NCI-H748 treated with DMSO at 0.1 percent for 48 hours (cell line): ENCODE results near the gene CNTN2.
A peak's percentile ranks its signal among the peaks of the same experiment; 100 is the strongest.

Experiments used
- DNase-seq: peaks from one replicate; lab custom pipeline; 2025; lab: John Stamatoyannopoulos, UW

The CNTN2 gene

DNA sequence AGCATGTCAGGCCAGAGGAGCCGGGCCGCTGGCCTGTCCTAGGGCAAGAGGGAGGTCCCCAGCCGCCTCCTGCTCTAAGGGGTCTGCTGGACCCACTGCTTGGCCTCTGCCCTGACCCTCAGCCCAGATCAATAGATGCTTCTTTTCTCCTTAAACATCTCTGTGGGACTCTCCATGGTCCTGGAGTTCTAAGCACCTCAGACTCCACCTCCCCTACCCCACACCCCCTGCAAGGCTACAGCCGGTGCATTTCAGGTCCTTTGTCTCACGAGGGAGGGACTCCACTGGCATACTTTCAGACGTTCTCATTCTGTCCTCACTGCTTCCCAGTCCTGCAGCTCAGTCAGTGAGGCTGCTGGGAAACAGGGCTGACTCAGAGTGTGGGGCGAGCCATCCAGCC, 11.0 kb downstream of the CNTN2 start:
- no peak for DNase-seq

DNA sequence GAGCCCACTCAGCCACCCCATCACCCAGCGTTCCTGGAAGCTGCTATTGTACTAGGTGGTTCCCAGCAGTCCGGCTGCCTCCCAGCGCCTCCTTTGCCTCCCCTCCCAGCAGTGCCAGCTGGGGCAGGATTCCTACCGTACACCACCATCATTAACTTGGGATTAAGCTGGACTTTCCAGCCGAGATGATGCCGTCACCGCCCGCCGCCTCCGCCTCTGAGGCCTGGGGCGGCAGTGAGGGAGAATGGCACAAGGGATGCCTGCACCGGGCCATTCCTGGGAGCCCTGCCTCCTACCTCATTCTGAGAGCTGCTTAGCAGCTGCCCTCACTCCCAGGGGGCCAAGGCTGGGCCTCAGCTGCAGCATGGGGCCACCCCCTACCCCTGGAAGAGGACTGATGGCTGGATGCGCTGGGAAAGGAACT, 13.2 kb downstream of the CNTN2 start:
- no peak for DNase-seq

DNA sequence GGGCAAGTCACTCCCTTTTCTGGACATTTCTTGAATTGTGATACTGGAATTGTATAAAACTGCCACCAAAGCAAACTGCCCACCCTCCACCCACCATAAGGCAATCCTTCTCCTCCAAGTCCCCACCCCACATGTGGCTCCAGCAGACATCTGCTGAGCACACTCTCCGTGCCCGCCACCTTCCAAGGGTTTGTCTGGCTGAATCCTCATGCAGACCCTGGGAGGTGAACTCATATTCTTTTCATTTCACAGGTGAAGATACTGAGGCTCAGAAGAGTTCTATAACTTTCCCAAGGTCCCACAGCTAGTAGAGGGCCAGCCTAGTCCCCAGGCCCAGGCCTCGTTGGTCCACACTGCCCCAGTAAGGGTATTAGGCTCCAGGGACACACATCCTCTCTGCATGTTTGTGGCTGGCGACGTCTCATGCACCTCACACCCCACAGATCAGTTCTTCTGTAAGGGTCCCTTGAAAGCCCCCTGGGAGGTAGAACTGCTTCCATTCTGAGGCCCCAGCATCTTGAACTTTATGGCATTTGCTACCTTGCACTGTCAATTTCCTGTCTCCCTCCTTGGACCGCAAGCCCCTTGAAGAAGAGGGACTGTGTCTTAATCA, 14.1 kb downstream of the CNTN2 start:
- DNase-seq = no peak

DNA sequence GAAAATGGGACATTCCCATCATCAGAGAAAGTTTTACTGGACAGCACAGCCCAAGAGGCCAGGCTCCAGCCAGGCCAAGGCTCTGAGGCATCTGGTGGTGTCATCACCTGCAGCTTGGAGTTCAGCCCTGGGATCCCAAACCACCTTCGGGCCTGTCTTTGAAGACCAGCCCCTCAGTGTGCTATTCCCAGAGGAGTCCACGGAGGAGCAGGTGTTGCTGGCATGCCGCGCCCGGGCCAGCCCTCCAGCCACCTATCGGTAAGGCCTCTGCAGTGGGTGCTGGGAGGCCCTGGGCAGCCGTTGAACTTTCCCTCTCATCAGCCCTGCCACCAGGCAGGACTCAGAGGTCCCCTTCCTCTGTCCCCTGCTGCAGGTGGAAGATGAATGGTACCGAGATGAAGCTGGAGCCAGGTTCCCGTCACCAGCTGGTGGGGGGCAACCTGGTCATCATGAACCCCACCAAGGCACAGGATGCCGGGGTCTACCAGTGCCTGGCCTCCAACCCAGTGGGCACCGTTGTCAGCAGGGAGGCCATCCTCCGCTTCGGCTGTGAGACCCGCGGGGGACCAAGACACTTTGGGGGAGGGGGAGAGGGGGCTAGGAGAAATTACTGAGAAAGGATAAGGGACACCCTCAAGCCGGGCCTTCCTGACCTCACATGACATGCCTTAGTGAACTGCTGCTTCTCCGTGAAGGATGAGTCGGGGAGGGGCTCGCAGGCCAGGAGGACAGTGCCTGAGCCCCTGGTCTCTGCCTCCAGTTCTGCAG, 15.0 kb downstream of the CNTN2 start:
- DNase-seq = no peak

DNA sequence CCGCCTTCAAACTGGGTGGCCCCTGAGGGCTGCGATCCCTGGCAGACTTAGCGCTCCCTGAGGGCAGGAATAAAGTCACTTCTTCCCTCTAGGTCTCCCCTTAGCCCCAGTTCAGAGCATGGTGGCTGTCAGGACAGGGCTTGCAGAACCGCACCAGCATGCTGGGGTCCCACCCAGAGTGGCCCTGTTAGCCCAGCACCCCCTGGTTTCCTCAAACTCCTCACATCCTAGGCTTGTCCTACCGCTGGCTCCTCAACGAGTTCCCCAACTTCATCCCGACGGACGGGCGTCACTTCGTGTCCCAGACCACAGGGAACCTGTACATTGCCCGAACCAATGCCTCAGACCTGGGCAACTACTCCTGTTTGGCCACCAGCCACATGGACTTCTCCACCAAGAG, 15.8 kb downstream of the CNTN2 start:
- no peak for DNase-seq

DNA sequence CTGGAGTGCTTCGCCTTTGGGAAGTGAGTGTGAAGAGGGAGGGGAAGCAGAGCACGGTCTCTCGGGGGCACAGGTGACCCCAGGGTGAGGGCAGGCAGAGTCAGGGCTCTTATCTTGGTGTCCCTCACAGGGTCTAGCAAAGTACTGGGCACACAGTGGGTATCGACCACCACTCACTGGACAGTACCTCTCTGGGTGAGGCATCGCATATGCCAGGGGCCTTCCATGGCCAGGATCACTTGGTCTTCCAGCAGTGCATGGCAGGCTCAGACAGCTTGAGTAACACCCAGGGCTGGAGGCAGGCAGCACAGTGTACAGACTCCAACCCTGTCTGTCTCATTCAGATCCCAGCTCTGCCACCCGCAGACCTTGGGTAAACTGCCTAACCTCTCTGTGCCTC, 16.6 kb downstream of the CNTN2 start:
- no peak for DNase-seq

DNA sequence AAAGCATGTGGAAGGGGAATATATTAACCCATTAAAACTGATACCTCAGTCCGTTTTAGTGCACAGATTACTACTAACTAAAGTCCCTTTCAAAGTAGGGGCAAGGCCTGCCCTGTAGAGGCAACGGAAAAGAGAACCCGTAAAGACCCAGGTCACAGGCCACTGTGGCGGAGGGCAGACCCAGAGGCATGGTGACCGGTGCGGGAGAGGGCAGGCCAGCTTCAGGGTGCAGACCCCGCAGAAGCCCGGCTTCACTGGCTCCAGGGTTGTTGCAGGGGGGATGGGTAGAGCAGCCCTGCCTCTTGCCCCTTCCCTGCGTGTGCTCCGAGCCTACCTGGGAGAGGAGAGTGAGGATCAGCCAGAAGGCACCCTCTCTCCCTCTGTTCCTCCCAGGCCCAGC, 17.7 kb downstream of the CNTN2 start:
- no peak for DNase-seq

DNA sequence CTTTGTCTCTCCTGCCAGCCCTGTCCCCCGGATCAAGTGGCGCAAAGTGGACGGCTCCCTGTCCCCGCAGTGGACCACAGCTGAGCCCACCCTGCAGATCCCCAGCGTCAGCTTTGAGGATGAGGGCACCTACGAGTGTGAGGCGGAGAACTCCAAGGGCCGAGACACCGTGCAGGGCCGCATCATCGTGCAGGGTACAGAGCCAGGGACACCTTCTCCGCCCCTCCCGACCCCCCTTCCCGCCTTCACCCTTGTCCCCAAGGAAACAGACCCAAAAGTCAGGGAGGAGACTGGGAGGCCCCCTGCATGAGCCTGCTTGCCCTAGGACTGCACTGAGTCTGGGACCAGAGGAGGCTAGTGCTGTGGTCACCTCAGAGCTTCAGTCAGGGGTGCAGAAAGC, 18.2 kb downstream of the CNTN2 start:
- DNase-seq = no peak

DNA sequence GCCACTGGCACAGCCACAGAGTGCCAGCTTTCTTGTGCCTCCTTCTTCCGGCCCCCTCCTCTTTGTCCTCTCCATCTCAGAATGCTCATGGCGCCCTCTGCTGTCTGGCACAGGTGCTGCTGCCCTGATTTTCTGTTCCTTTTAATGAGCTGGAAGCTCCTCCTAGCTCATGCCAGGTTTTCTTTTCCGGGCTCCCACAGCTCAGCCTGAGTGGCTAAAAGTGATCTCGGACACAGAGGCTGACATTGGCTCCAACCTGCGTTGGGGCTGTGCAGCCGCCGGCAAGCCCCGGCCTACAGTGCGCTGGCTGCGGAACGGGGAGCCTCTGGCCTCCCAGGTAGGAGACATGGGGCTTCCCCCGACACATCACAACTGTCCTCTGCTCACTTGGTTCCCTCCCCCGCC, 18.7 kb downstream of the CNTN2 start:
- DNase-seq = peak; percentile 38

DNA sequence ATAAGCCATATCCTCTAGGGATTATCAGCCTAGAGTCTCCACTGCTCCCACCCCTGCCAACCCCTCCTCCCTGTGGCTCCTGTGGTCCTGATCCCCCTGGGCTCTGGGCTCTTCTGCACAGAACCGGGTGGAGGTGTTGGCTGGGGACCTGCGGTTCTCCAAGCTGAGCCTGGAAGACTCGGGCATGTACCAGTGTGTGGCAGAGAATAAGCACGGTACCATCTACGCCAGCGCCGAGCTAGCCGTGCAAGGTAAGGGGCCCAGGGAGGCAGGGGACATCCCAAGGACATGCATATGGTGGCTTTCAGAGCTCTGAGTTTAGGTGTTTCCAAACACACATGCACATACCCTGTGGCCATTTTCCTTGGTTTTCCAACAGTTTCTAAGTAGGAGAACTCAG, 19.3 kb downstream of the CNTN2 start:
- DNase-seq = no peak

DNA sequence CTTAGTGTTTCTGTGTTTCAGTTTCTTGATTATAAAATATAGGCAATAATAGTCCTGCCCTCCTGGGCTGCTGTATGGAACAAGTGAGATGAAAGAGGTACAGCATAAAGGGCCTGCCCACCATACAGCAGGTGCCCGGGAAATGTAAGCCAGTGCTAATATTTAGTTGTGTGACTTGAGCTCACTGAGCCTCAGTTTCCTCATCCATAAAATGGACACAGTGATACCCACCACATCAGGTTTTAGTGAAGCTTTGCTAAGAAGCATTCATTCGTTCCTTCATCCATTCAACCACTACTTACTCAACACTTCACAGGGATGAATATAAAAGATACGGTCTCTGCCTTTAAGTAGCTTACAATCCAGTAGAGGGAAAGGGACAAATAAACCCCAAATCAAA, 19.9 kb downstream of the CNTN2 start:
- no peak for DNase-seq

DNA sequence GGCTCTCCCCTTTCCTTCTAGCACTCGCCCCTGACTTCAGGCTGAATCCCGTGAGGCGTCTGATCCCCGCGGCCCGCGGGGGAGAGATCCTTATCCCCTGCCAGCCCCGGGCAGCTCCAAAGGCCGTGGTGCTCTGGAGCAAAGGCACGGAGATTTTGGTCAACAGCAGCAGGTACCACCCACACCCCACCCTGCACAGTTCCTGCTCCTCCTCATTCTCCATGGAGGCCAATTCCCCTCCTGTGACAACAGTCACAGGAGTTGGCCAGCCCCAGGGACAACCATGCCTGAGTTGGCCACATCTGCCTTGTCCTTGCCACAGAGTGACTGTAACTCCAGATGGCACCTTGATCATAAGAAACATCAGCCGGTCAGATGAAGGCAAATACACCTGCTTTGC, 21.3 kb downstream of the CNTN2 start:
- no peak for DNase-seq

DNA sequence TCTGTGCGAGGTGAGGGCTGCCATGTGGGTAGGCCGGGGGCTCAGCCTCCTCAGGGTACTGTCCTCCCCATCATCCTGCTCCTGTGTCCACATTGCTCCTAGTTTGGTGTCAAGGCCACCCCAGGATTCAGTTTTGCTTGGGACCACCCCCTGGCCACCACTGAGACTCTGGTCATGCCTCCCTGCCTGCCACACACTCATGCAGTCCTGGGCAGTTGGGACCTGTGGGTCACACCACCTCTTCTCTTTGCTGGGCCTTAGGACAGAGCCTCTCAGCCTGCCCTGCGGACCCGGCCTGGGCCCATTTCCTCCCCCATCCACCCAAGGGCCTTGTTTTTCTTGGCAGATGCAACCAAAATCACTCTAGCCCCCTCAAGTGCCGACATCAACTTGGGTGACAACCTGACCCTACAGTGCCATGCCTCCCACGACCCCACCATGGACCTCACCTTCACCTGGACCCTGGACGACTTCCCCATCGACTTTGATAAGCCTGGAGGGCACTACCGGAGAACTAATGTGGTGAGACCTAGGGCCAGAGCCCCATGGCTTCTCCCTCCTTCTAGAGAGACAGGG, 21.8 kb downstream of the CNTN2 start:
- no peak for DNase-seq

DNA sequence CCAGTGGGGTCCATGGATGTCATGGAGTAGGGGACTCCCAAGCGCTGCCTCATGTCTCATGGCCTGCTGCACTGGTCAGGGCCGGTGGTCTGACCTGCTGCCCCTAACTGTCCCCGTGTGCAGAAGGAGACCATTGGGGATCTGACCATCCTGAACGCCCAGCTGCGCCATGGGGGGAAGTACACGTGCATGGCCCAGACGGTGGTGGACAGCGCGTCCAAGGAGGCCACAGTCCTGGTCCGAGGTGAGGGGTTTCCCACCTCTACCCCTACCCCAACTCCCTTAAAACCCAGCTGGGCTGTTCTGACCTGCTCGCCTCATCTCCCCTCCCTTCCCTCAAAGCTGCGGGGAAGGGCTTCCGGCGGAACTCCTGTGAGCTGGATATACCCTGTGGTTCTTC, 22.7 kb downstream of the CNTN2 start:
- DNase-seq = no peak

DNA sequence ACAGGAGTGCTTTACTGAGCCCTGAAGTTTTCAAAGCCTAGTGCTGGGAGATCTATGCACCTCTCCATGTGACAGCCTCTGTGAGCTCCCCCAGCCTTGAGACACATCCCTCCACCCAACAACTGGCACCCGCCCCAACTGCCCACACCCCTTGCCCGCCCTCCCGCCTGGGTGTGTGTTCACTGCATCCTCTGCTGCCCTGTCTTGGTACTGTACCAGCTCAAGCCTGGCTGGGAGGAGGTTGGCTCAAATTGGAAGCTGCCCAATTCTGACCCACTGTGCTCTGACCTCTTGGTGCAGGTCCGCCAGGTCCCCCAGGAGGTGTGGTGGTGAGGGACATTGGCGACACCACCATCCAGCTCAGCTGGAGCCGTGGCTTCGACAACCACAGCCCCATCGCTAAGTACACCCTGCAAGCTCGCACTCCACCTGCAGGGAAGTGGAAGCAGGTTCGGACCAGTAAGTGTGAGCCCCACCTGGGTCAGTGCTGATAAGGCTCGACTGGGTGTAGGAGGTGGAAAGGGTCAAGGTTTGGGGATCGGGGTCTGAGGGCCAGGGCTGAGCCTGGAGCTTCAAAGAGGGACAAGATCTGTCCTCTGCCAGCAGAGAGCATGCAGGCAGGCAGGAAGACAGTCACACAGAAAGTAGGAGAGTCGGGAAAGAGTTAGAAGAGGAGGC, 23.3 kb downstream of the CNTN2 start:
- no peak for DNase-seq

DNA sequence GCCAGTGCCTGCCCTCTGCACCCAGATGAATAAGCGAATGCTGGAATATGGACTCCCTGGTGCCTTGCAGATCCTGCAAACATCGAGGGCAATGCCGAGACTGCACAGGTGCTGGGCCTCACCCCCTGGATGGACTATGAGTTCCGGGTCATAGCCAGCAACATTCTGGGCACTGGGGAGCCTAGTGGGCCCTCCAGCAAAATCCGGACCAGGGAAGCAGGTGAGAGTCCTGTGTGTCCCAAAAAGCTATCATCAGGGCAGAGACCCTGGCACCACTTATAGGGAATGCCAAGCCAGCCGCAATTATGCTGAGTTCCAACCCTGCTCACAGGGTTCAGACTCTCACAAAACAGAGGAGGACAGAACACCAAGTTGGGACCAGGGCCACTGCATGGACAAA, 24.0 kb downstream of the CNTN2 start:
- DNase-seq = no peak

DNA sequence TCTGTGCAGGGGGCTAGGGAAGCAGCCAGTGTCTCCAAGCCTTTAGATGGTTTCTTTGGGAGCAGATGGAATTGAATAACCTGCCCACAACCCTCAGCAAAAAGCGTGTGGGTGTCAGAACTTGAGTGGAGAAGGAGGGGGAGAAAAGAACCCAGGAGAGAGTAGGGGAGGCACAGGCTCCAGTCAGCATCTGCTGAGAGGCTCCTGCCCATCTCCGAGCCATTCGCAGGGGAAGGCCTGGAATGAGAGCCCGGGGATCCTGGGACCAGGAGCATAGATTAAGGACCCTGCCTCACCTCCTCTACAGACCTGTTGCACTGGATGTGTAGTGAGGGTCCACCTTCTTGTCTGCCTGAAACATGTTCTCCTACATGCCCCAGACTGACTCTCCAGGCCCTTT, 25.0 kb downstream of the CNTN2 start:
- DNase-seq = no peak

DNA sequence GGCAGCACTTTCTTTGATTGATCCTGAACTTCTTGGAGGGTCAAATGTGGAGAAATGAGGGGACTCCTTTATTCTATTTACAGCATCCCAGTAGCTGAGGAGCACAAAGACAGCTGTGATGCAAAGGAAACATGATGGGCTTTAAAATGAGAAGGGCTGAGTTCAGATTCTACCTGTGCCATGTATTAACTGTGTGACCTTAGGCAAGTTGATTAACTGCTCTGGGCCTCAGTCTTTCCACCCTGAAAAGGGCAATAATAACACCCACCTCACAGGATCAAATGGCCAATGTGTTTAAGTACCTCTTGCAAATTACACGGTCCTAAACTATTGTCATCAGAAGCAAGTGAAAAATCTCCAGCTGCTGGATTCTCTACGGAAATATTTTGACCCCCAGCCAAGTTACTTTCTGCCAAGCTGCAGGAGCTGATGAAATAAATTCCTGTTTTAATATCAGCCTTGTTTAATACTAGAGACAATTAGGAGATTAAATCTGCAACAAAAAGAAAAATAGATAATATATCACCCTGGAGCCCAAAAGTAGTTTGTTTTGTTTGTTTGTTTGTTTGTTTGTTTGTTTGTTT, 25.5 kb downstream of the CNTN2 start:
- no peak for DNase-seq

DNA sequence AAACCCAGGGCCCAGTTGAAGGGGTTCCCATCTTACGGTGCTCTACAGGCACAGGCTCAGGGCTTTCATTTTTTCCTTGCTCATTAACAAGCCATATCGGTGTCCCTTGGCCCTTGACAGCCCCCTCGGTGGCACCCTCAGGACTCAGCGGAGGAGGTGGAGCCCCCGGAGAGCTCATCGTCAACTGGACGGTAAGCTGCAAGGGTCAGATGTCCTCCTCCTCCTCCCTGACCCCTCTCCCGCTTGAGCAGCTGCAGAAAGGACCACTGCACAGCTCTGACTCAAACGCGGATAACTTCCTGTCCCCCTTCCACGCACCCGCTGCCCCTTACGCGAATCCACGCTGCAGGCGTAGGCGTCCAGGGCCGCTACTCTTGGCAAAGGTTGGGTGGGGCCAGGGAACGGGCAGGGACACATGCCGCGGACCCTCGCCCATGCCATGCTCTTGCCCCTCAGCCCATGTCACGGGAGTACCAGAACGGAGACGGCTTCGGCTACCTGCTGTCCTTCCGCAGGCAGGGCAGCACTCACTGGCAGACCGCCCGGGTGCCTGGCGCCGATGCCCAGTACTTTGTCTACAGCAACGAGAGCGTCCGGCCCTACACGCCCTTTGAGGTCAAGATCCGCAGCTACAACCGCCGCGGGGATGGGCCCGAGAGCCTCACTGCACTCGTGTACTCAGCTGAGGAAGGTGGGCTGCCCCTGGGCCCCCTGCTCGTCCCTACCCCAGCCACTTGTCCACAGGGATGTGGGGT, 26.5 kb downstream of the CNTN2 start:
- DNase-seq = no peak

DNA sequence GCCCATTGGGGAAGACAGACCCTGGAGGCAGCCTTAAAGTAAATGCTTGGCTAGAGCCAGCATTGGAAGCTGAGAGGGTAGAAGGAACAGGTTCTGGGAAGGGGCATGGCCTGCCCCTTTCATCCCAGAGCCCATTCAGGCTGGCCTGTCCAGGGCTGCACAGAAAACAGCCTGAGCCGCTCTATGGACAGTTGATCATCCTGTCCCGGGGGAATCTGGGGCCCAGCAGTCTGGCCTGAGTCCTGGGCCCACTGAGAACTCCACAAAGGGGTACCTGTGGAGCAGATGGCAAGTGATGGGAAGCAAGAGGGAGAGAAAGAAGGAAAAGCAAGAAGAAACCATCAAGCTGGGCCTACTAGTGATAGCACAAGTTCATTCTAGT, 28.0 kb downstream of the CNTN2 start:
- DNase-seq = no peak

DNA sequence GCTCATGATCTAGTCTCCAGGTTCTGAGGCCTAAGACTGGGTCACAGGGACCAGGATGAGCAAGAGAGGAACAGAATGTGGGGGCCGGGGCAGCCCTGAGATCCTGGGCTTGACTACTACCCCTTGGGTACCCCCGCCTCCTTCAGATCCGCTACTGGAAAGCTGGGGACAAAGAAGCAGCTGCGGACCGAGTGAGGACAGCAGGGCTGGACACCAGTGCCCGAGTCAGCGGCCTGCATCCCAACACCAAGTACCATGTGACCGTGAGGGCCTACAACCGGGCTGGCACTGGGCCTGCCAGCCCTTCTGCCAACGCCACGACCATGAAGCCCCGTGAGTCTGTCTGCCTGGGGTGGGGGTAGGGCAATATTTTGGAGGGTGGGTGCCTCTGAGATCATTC, 28.8 kb downstream of the CNTN2 start:
- DNase-seq = no peak

DNA sequence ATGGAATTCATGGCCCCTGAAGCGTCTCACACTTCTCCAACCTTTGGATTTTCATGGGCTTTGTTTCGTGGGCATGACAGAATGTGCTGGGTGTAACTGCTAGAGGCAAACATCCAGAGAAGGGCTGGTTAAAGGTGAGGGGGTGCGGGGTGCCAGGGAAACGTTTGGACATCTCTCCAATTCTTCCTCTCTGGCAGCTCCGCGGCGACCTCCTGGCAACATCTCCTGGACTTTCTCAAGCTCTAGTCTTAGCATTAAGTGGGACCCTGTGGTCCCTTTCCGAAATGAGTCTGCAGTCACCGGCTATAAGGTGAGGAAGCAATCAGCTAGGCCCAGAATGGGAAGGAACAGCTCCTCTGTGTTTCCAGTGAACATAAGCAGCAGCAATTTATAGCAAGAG, 29.3 kb downstream of the CNTN2 start:
- DNase-seq = no peak
